WTC11 (cell line): ENCODE data around the gene IFITM5. TPM values are rescaled to one million over a fixed set of nuclear protein-coding genes. Genes with fewer than 3 reads are reported as not detected.
A peak's percentile ranks its signal among the peaks of the same experiment; 100 is the strongest.
"Not testable (repeated sequence)": the region's sequence is repeated elsewhere in the genome, so short reads cannot be mapped to it uniquely, and the experiment has no call there.

ENCODE experiments used
- ATAC-seq: fragments of 200-7000 bp; cut with Tn5 transposase; 2 replicates; pipeline ENCODE4 v1.10.0; 2021; ENCODE audit warnings: mild to moderate bottlenecking, moderate library complexity
- CTCF ChIA-PET: fragments of 300-600 bp; sonication (Branson Sonifier 250); formaldehyde crosslinking; loops from one replicate; lab custom pipeline; 2021; ENCODE audit warnings: antibody characterized with exemption; lab: Charles Lee
- POLR2A ChIA-PET: fragments of 350-600 bp; sonication (Branson Sonifier 250); formaldehyde crosslinking; loops from one replicate; lab custom pipeline; 2021; ENCODE audit warnings: antibody characterized with exemption; lab: Charles Lee
- DNase-seq: peaks from one replicate; pipeline ENCODE4 v3.0.0; 2021; ENCODE audit warnings: low spot score
- H3K27ac Mint-ChIP-seq: 2 replicates; pipeline ENCODE4 v1.8.0; 2021; ENCODE audit warnings: mixed read lengths
- H3K27me3 Mint-ChIP-seq: 2 replicates; pipeline ENCODE4 v1.8.0; 2021; ENCODE audit warnings: low read depth, mild to moderate bottlenecking, moderate library complexity, mixed read lengths
- H3K36me3 Mint-ChIP-seq: 2 replicates; pipeline ENCODE4 v1.8.0; 2021; ENCODE audit warnings: mixed read lengths
- H3K4me1 Mint-ChIP-seq: 2 replicates; pipeline ENCODE4 v1.8.0; 2022; ENCODE audit warnings: mixed read lengths
- H3K4me3 Mint-ChIP-seq: 2 replicates; pipeline ENCODE4 v1.8.0; 2021; ENCODE audit warnings: mild to moderate bottlenecking, moderate library complexity, mixed read lengths
- H3K9me3 Mint-ChIP-seq: 2 replicates; pipeline ENCODE4 v1.8.0; 2021; ENCODE audit warnings: mixed read lengths
- E2F4 ChIP-seq: sonication (generic); formaldehyde crosslinking; IDR thresholded peaks from 2 replicates; pipeline ENCODE4 v1.8.1; 2022; ENCODE audit warnings: low read depth, mild to moderate bottlenecking, moderate library complexity, missing genetic modification reagents, borderline replicate concordance
- FOXP1 ChIP-seq: sonication (generic); formaldehyde crosslinking; IDR thresholded peaks from 2 replicates; pipeline ENCODE4 v1.8.0; 2022; ENCODE audit warnings: missing genetic modification reagents, mild to moderate bottlenecking, moderate library complexity, borderline replicate concordance
- FOXP4 ChIP-seq: sonication (generic); formaldehyde crosslinking; IDR thresholded peaks from 2 replicates; pipeline ENCODE4 v1.8.0; 2022; ENCODE audit warnings: mild to moderate bottlenecking, missing genetic modification reagents
- MYBL2 ChIP-seq: sonication (generic); formaldehyde crosslinking; IDR thresholded peaks from 2 replicates; pipeline ENCODE4 v1.8.1; 2023; ENCODE audit warnings: mild to moderate bottlenecking, moderate library complexity, missing genetic modification reagents
- NR1H2 ChIP-seq: sonication (generic); formaldehyde crosslinking; IDR thresholded peaks from 2 replicates; pipeline ENCODE4 v1.9.0; 2021; ENCODE audit warnings: mild to moderate bottlenecking, moderate library complexity, missing genetic modification reagents
- PRDM15 ChIP-seq: sonication (generic); formaldehyde crosslinking; IDR thresholded peaks from 2 replicates; pipeline ENCODE4 v1.8.0; 2022; ENCODE audit warnings: missing genetic modification reagents
- RELA ChIP-seq: sonication (generic); formaldehyde crosslinking; IDR thresholded peaks from 2 replicates; pipeline ENCODE4 v1.8.1; 2022; ENCODE audit warnings: missing genetic modification reagents, mild to moderate bottlenecking, borderline replicate concordance
- SMAD3 ChIP-seq: sonication (generic); formaldehyde crosslinking; IDR thresholded peaks from 2 replicates; pipeline ENCODE4 v1.8.0; 2022; ENCODE audit warnings: missing genetic modification reagents, mild to moderate bottlenecking, borderline replicate concordance
- ZBTB21 ChIP-seq: sonication (generic); formaldehyde crosslinking; IDR thresholded peaks from 2 replicates; pipeline ENCODE4 v1.8.1; 2023; ENCODE audit warnings: mild to moderate bottlenecking, missing genetic modification reagents, borderline replicate concordance
- ZMAT4 ChIP-seq: fragments of 250-450 bp; sonication (Bioruptor Pico); IDR thresholded peaks from 2 replicates; pipeline ENCODE4 v1.9.0; 2021; ENCODE audit warnings: mild to moderate bottlenecking
- ZNF281 ChIP-seq: sonication (generic); formaldehyde crosslinking; IDR thresholded peaks from 2 replicates; pipeline ENCODE4 v1.8.0; 2023; ENCODE audit warnings: mild to moderate bottlenecking, missing genetic modification reagents
- ZNF317 ChIP-seq: sonication (generic); formaldehyde crosslinking; IDR thresholded peaks from 2 replicates; pipeline ENCODE4 v1.8.1; 2023; ENCODE audit warnings: low read depth, mild to moderate bottlenecking, moderate library complexity, missing genetic modification reagents, borderline replicate concordance
- ZSCAN18 ChIP-seq: fragments of 250-450 bp; sonication (Bioruptor Pico); IDR thresholded peaks from 2 replicates; pipeline ENCODE4 v2.1.2; 2022; ENCODE audit warnings: mild to moderate bottlenecking, moderate library complexity
- total RNA-seq: library from RNA; stranded (reverse); gene quantifications from 3 replicates; pipeline ENCODE4 v1.2.3, GENCODE V29; 2021
- TF ChIP-seq, protein P1 (sequence below): sonication (generic); formaldehyde crosslinking; IDR thresholded peaks from 2 replicates; pipeline ENCODE4 v1.8.1; 2022; ENCODE audit warnings: mild to moderate bottlenecking, moderate library complexity, missing genetic modification reagents
- TF ChIP-seq, protein P2 (sequence below): sonication (generic); formaldehyde crosslinking; IDR thresholded peaks from 2 replicates; pipeline ENCODE4 v1.8.1; 2023; ENCODE audit warnings: mild to moderate bottlenecking, missing genetic modification reagents, moderate library complexity

The IFITM5 gene
- total RNA-seq, 1 experiment from 2014 or later = not detected

DNA sequence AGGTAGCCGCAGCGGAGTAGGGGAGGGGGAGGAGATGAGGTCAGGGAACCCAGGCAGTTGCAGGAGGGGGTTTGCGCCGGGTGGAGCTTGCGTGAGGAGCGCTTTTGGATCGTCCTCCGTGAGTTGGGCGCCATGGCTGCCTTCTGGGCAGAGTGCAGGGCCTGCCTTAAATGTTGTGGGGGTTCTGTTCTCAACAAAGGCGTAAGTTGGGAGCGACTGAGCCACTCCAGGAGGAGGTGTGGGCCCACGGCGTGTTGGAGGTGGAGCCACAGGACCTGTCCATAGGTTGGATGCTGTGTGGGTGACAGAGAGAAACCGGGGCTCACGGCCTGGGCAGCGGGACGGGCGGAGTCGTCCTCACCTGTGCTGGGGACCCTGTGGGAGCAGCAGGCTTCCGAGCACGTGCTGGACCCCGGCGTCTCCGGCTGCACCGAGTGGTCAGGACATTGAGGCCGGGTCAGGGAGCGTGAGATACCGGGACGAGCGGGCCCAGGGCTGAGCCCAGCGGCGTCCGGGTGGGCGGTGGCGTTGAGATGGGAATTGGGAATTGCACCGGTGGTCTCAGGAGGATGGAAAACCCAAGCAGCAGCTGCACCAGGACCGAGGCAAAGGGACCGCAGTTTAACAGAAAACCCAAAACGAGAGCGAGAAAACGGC, 11.4 kb downstream of the IFITM5 start (continued):
- 0 out of 2 replicates have a peak, but pooled peaks have one; percentile 16 for TF ChIP-seq ZNF281 (CRISPR knock-in tag)
- TF ChIP-seq NR1H2 (CRISPR knock-in tag) = no peak
- TF ChIP-seq ZSCAN18 = no peak
- no peak for TF ChIP-seq PRDM15 (CRISPR knock-in tag)
- no peak for TF ChIP-seq FOXP1 (CRISPR knock-in tag)
- no peak for TF ChIP-seq MYBL2 (CRISPR knock-in tag)
- TF ChIP-seq, protein P1, sequence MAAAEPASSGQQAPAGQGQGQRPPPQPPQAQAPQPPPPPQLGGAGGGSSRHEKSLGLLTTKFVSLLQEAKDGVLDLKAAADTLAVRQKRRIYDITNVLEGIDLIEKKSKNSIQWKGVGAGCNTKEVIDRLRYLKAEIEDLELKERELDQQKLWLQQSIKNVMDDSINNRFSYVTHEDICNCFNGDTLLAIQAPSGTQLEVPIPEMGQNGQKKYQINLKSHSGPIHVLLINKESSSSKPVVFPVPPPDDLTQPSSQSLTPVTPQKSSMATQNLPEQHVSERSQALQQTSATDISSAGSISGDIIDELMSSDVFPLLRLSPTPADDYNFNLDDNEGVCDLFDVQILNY (CRISPR knock-in tag) = no peak
- TF ChIP-seq SMAD3 (CRISPR knock-in tag) = peak; percentile 64; the same call in 1 of the 2 replicates
- TF ChIP-seq, protein P2, sequence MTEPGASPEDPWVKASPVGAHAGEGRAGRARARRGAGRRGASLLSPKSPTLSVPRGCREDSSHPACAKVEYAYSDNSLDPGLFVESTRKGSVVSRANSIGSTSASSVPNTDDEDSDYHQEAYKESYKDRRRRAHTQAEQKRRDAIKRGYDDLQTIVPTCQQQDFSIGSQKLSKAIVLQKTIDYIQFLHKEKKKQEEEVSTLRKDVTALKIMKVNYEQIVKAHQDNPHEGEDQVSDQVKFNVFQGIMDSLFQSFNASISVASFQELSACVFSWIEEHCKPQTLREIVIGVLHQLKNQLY (CRISPR knock-in tag) = no peak
- no peak for TF ChIP-seq ZBTB21 (CRISPR knock-in tag)
- no peak for TF ChIP-seq ZNF317 (CRISPR knock-in tag)
- TF ChIP-seq ZMAT4 (CRISPR knock-in tag) = no peak
- TF ChIP-seq E2F4 (CRISPR knock-in tag) = no peak
- TF ChIP-seq FOXP4 (CRISPR knock-in tag) = 0 out of 2 replicates have a peak, but pooled peaks have one; percentile 53
- TF ChIP-seq RELA = no peak

DNA sequence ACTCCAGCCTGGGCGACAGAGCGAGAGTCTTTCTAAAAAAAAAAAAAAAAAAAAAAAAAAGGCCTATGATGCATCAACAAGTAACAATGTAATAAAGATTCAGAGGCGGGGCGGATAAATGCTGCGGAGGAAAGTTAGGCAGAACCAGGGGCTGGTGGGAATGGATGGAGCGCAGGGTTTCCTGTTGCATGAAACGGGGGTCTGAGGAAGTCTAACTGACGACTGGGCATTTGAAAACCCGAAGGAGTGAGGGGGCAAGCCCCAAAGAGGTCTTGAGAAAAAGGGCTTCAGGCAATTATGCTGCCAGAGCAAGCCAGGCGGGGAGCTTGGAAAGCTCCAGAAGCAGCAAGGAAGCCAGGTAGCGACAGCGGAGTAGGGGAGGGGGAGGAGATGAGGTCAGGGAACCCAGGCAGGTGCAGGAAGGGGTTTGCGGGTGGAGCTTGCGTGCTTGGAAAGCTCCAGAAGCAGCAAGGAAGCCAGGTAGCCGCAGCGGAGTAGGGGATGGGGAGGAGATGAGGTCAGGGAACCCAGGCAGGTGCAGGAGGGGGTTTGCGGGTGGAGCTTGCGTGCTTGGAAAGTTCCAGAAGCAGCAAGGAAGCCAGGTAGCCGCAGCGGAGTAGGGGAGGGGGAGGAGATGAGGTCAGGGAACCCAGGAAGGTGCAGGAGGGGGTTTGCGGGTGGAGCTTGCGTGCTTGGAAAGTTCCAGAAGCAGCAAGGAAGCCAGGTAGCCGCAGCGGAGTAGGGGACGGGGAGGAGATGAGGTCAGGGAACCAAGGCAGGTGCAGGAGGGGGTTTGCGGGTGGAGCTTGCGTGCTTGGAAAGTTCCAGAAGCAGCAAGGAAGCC, 12.1 kb downstream of the IFITM5 start:
- ChIA-PET CTCF (interaction anchor here (0.9 to 1.6 kb wide), 3 partner anchors 19 to 37 kb away, joined by 3 to 13 read pairs (median 4); no protein-coding TSS in a partner anchor), POLR2A (interaction anchor here (0.6 to 0.8 kb wide), 2 partner anchors 39 to 50 kb away, joined by 4 to 5 read pairs; no protein-coding TSS in a partner anchor)
- Mint-ChIP-seq H3K4me3 (peak overlapping the region; percentile 75), H3K4me1 (peaks cover 55% of the 10 kb centered on the region), H3K27me3 (peaks cover 31% of the 10 kb centered on the region)
- not testable (repeated sequence) for H3K27ac Mint-ChIP-seq, ATAC-seq, H3K36me3 Mint-ChIP-seq, H3K9me3 Mint-ChIP-seq
- DNase-seq = peak; percentile 46
